H7 (cell line): ENCODE data around the gene TBX2. TPM values are rescaled to one million over a fixed set of nuclear protein-coding genes. Genes with fewer than 3 reads are reported as not detected.

Source experiments
- DNase-seq: peaks from one replicate; pipeline ENCODE4 v3.0.0; 2012
- H3K27me3 ChIP-seq: 2 replicates; pipeline ENCODE4 v1.6.0; 2011; ENCODE audit warnings: mild to moderate bottlenecking, low read length; ENCODE audit not compliant: control insufficient read depth, insufficient read depth
- H3K36me3 ChIP-seq: replicated peaks from 2 replicates; pipeline ENCODE4 v1.5.1; 2011; ENCODE audit warnings: low read length; ENCODE audit not compliant: control insufficient read depth, insufficient read depth
- H3K4me3 ChIP-seq: 2 replicates; pipeline ENCODE4 v1.5.1; 2011; ENCODE audit warnings: low read depth, mild to moderate bottlenecking, control low read depth, low read length, moderate library complexity; ENCODE audit not compliant: insufficient read depth
- total RNA-seq: library from RNA; depleted of rRNA; stranded (reverse); fragments of >200 nt; shearing (Covaris generic); gene quantifications from 2 replicates; pipeline ENCODE4 v1.2.3, GENCODE V29; 2014

Gene TBX2
- total RNA-seq, 1 experiment from 2014 or later: not detected

DNA sequence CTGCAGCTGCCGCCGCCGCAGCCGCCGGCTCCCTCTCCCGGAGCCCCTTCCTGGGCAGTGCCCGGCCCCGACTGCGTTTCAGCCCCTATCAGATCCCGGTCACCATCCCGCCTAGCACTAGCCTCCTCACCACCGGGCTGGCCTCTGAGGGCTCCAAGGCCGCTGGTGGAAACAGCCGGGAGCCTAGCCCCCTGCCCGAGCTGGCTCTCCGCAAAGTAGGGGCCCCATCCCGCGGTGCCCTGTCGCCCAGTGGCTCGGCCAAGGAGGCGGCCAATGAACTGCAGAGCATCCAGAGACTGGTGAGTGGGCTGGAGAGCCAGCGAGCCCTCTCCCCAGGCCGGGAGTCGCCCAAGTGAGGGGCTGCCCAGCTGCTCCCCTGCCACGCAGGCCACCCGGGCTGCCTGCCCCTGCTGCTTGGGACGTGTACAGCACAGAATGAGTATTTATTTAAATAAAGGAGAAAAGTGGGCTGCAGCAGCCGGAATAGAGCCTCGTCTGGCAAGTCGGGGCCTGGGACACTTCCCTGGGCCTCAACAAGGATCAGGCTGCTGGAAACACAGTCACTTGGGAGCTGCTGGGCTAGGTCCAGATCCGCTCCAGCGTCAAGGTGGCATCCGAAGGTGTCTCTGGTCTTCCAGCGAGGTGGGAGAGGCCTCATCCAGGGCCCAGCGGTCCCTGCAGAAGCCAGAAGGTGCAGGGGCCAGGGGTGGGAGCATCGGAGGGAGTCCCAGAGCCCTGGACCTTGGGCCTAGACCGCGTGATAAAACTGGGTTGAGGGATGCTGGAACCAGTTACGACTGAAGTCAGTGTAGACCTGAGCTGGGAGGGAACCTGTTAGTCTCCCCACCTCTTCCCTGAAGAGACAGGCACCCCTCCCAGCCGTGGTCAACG lies 8.8 kb downstream of the TBX2 start:
- peaks cover 99% of the 10 kb centered on the region for H3K27me3 ChIP-seq
- no peak overlapping the region for H3K4me3 ChIP-seq
- DNase-seq: peak; percentile 71
- H3K36me3 ChIP-seq: no peaks in the 10 kb centered on the region

DNA sequence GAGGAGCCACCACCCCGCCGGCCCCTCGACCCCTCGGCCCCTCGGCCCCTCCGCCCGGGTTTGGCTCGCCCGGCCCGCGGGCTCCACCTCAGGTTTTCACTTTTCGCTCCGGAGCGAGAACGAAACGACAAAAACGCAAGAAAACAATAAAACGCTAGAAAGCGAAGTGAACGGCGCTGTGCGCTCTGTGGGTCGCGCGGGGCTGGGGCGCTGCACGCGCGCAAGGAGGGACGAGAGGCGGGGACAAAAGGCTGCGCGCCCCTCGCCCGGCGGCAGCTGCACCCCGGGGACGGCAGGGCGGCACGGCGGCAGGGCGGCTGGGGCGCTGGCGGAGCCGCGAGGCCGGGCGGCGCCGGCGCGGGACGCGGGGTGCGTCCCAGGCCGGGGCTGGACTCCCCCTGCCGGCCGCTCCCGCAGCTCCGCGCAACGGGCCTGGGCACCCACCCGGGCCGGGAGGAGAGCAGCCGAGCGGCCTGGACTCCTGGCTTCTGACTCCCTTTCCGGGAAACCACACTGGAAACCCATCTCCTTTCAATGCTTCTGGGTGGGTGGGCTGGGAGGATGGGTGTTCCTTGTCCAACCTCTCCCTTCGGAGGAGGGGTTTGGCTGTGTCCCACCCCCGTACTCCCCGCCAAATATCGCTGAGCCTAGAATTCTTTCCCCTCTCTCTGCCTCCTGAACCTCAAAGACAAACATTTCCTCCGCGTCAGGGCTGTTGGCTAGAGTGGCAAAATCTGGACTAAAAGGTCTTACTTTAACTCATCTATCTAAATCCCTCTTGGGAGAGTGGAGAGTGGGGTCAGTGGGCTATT lies 9.9 kb downstream of the TBX2 start:
- H3K4me3 ChIP-seq: peak overlapping the region; percentile 12; the same call in 1 of the 2 replicates
- H3K36me3 ChIP-seq: no peaks in the 10 kb centered on the region
- peak; percentile 92 for DNase-seq
- peaks cover 98% of the 10 kb centered on the region for H3K27me3 ChIP-seq

DNA sequence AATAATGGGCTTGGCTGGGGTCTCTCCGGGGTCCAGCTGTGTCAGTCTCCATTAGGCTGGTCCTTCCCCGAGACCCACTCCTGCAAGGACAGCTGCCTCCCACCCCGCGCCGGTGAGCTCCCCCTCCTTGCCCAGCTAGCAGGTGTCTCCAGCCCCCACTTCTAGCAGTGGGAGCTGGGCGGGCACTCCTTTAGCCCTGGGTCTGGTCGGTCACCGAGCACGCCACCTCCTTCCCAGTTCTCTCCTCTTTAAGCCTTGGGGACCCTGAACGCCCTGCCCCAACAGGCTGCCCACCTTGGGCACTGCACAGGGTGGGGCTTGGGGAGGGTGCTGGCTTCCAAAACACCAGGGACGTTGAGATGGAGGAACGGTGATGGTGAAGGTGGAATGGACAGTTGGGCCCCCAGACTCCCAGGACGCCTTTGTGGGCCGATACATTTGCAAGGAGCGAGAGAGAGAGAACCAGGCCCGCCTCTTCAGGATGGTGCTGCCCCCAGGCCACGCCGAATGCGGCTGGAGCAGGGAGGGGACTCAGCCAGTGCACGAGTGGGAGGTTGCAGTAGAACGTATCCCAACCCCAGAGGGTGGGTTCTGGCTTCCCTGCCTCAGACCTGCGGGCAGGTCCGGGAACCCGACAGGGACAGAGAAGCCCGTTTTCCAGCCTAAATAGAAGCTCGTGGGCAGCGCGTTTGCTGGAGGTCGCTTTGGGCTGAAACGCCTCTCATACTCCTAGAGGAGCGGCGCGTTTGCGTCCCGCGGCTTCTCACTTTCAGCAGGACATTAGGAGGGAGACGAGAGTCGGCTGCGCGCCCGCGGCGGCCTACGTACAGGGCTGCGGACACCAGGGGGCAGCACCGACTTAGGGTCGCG lies 10.7 kb downstream of the TBX2 start:
- Histone ChIP-seq H3K27me3 (peaks cover 92% of the 10 kb centered on the region), H3K4me3 (peak overlapping the region; percentile 68), H3K36me3 (no peaks in the 10 kb centered on the region)
- DNase-seq: peak; percentile 62

DNA sequence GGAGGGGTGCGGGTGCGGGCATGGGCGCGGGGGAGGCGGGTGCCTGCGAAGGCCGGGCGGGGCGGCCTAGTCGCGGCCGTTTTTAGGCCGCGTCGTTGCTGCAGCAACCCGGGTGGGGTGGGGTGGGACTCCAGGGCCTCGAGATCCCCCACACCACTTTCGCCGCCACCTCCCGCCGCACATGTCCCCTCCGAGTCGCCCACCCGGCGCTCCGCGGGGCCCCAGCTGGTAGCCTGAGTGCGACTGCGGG lies 11.3 kb downstream of the TBX2 start:
- H3K36me3 ChIP-seq: no peaks in the 10 kb centered on the region
- H3K27me3 ChIP-seq: peaks cover 92% of the 10 kb centered on the region
- H3K4me3 ChIP-seq: peak overlapping the region; percentile 68
- DNase-seq: peak; percentile 95

DNA sequence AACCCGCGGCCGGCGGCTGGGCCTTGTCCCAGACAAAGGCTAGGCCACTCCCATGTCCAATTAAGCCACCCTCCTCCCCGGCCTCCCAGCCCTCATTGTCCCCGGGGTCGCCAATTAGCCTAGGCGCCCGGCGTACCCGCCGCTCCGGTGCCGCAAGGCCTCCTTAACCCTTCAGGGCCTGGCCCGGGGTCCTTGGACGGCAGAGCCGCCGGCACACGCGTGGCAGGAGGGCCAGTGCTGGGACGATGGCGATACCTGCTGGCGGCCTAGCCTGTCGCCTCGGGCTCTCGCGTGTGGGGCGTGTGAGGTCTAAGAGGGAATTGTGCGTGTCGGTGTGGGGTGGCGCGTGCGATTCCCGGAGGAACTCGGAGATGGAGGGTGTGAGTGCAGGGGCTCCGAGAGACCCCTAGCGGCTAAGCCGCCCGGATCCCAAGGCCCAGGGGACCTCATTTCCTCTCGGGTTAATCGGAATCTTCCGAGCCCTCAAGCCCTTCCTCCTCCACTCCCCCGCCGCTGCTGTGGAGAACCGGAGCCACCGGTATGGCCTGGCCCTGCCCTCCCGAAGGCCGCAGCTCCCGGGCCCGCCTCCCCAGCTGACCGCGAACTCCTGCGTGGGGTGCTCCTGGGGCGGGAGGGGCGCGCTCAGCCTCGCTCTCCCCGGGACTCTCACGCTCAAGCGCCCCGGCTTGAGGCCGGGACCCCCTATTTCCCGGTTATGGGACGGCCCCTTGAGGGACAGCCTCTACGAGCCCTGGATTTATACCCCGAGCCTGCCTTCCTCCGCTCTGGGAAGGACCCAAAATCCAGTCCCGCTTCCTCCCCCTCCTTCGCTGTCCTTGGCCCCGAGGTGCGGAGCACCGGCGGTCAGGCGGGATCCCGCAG lies 11.9 kb downstream of the TBX2 start:
- H3K27me3 ChIP-seq: peaks cover 91% of the 10 kb centered on the region
- peak; percentile 88 for DNase-seq
- H3K36me3 ChIP-seq: no peaks in the 10 kb centered on the region
- peak overlapping the region; percentile 68 for H3K4me3 ChIP-seq

DNA sequence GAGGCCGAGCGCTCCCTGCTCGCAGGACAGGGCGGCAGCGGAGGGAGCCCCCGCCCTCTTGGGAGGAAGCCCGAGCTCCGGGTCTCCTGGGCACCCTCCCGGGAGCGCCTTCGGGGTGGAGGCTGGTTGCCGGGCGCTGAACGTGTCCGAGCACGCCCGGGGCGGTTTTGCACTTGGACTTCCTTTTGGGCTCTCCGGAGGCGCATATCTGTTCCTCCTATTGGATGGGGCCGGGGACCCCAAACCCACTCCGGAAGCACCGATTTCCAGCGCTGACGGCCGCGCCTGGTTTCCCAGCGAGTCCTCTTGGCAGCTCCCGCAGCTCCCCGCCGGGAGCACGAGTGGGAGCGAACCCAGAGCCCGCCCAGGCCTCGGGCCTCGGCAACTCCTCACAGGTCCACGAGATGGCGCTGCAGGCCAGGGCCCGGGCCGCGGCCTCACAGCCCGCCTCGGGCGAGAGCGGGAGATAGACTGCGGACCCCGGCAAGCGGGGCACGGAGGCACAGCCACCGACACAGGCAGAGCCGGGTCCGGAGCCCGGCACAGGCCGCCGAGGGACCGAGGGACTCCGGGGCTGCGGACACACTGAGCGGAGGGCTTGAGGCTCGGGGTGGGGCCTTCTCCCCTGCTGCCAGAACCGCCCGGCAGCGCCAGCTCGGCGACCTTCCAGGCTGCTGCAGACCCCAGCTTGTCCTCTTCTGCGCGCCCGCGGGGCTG lies 12.7 kb downstream of the TBX2 start:
- Histone ChIP-seq H3K36me3 (no peaks in the 10 kb centered on the region), H3K27me3 (peaks cover 88% of the 10 kb centered on the region), H3K4me3 (peak overlapping the region; percentile 68)
- peak; percentile 98 for DNase-seq

DNA sequence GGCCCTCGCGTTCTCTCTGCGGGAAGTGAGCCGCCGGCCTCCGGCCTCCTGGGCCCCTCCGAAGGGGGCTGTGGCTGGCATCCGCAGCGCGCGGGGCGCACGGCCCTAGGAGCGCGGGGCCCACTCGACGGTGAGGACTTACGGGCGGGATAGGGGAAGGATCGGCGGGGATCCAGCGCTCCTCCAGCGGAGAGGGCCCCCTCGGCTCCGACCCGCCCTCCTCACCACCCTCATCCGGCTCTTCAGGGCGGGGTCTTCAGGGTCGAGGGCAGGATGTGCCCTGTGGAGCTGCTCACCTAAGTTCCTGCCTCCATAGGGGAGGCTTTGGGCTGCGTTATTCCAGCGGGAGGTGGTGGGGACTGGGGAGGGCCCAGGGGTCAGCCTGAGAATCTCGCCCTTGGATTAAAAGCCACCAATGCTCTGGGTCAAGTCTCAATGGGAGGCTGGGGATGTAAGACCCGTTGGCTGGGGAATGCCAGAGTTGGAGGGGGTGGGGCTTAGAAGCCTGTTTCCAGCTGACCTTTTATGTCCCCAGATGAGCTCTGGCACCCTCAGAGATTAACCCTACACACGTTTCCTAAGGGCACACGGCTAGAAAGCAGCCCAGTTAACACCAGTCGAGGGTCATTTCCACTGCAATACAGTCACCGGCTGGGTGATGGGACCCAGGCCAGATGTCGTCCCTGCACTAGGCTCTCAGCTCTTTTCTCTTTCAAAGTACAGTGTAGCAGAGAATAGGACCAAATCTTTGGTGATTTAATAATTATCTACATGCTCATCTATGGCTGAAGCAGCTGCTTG lies 13.4 kb downstream of the TBX2 start:
- peak; percentile 84 for DNase-seq
- Histone ChIP-seq H3K4me3 (peak overlapping the region; percentile 68), H3K27me3 (peaks cover 80% of the 10 kb centered on the region), H3K36me3 (no peaks in the 10 kb centered on the region)

DNA sequence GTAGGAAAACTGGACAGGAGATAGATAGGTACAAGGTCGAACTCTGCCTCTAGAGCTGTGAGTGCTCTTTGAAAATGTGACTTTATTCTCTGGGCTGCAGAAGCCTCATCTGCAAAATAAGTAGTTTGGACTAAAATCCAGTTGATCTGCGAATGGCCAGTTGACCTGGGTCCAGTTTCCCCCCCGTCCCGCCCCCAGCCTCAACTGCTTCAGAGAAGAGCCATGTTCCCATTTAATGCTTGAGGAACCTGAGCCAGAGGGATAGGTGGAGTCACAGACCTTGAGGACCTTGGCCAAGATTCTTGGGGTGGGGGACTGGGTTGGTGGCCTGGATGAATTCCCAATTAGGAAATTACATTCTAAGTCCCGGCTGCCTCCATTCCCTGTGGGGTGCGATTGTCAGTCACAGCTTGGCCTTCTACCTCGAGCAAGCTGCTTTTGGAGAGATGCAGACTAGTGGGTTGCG lies 14.1 kb downstream of the TBX2 start:
- H3K36me3 ChIP-seq: no peaks in the 10 kb centered on the region
- H3K4me3 ChIP-seq: no peak overlapping the region
- peak; percentile 40 for DNase-seq
- H3K27me3 ChIP-seq: peaks cover 74% of the 10 kb centered on the region

DNA sequence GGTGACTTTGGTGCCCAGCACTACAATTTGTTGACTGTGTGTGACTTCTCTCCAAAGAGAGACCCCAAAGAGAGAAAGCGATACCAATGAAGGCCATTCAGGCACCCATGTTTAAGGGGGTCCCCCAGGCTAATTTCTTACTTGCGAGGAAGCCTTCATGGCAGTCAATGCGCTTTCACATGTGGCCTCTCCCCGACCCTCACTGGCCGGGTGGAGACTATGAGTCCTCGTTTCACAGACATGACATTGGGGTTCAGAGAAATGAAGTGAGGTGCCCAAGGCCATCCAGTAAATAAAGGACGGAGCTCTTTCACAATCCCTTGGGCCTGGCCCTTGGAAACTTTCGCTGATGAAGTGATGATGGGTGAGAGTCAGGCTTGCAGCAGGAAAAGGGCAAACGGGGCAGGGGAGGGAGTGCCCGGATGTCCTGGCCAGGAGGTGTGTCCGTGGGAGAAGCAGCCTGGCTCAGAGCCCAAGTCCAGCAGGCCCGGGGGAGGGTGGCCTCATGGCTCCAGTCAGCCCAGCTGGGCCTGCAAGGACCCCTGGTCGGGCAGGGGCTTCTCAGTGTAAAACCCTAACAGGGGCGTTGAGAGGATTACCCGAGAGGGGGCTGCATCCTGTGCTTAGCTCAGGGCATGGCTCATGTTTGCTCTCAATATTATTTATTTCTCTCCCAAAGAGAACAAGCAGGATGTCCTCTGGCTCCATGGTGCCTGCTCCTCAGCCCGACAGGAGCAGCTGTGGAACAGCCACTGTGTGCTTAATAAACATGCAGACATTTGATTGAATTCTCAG lies 14.7 kb downstream of the TBX2 start:
- peak; percentile 38 for DNase-seq
- Histone ChIP-seq H3K36me3 (no peaks in the 10 kb centered on the region), H3K27me3 (peaks cover 67% of the 10 kb centered on the region), H3K4me3 (no peak overlapping the region)

DNA sequence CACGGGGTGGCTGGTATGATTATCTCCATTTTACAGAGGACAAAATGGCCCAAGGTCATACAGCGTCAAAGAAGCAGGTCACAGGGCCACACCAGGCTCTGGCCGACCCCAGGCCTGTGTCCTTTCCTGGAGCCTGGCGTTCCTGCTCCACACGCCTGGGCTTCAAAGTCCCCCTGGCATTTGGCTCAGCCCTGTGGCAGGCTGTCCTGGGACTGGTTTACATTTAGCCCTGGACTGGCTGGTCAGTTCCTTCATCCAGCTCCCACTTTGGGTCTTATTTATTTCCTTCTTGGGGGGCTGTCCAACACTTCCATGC lies 15.3 kb downstream of the TBX2 start:
- no peak for DNase-seq
- Histone ChIP-seq H3K36me3 (no peaks in the 10 kb centered on the region), H3K27me3 (peaks cover 62% of the 10 kb centered on the region), H3K4me3 (no peak overlapping the region)

DNA sequence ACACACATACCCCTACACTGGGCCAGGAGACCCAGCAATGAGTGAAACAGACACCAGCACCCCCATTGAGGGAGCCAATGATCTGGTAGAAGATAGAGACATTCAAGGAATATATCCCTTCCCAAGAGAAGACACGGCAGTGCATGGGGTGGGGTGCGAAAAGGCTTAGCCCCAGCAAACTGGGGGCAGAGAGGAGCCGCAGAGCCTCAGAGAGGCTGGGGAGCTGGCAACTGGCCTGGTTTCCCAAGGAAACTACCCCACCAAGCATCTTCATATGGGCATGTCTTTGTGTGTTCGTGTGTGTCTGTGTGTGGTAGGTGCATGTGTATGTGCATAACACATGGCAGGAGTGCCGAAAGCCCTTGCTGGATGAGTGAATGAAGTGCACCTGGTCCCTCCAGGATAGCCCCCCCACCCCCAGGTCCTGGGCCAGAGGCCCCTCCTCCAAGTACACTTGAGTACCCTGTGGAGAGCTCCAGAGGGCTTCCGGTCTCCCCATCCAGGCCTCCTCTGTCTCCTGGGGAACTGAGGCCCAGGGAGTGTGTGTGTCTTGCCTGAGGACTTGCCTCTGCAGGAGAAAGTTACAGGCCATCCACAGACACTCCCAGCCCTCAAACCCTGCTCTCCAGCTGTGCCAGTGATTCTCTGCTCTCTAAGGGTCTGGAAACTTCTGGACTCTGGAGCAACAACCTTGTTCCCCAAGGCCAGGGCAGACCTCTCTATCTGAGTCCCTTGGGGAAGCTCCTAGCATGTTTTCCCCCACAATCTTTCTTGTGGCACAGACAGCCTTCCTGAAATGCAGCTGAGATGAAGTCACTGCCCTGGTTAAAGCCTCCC lies 15.9 kb downstream of the TBX2 start:
- DNase-seq: peak; percentile 23
- Histone ChIP-seq H3K36me3 (no peaks in the 10 kb centered on the region), H3K4me3 (no peak overlapping the region), H3K27me3 (peaks cover 55% of the 10 kb centered on the region)
